Anterior cingulate cortex (tissue), 58 donors: ENCODE data around the gene SORL1.
A peak's percentile ranks its signal among the peaks of the same experiment; 100 is the strongest.

Source experiments
- DNase-seq, 58 donors: peaks; one replicate each; lab custom pipeline; 2025; lab: John Stamatoyannopoulos, UW

Gene SORL1

GRCh38 chr11:121525376-121525775 is 73.3 kb downstream of the SORL1 start:
- no peak for DNase-seq

GRCh38 chr11:121530257-121530656 is 78.1 kb downstream of the SORL1 start:
- DNase-seq = no peak

- DNase-seq = no peak
Observed at GRCh38 chr11:121533601-121534000, 81.5 kb downstream of the SORL1 start.

GRCh38 chr11:121534131-121535093 is 82.3 kb downstream of the SORL1 start:
- peak in 35 of 58 donors; percentile 18 to 67 (median 36) for DNase-seq

- DNase-seq = no peak
Observed at GRCh38 chr11:121535129-121535796, 83.1 kb downstream of the SORL1 start.

GRCh38 chr11:121536126-121536525 is 84.0 kb downstream of the SORL1 start:
- no peak for DNase-seq

- DNase-seq = no peak
Observed at GRCh38 chr11:121538054-121538453, 85.9 kb downstream of the SORL1 start.

- DNase-seq = no peak
Observed at GRCh38 chr11:121539000-121539399, 86.9 kb downstream of the SORL1 start.

- DNase-seq = no peak
Observed at GRCh38 chr11:121540627-121541026, 88.5 kb downstream of the SORL1 start.

- no peak for DNase-seq
Observed at GRCh38 chr11:121543836-121544380, 91.8 kb downstream of the SORL1 start.

- DNase-seq = no peak
Observed at GRCh38 chr11:121544956-121545355, 92.8 kb downstream of the SORL1 start.

GRCh38 chr11:121547574-121547973 is 95.5 kb downstream of the SORL1 start:
- DNase-seq = no peak

GRCh38 chr11:121550247-121551030 is 98.3 kb downstream of the SORL1 start:
- no peak for DNase-seq

- no peak for DNase-seq
Observed at GRCh38 chr11:121551463-121551862, 99.3 kb downstream of the SORL1 start.

- DNase-seq = no peak
Observed at GRCh38 chr11:121552154-121552553, 100.0 kb downstream of the SORL1 start.

GRCh38 chr11:121552644-121553043 is 100.5 kb downstream of the SORL1 start:
- DNase-seq = no peak

GRCh38 chr11:121553389-121553788 is 101.3 kb downstream of the SORL1 start:
- no peak for DNase-seq

GRCh38 chr11:121553806-121554205 is 101.7 kb downstream of the SORL1 start:
- peak in 2 of 58 donors; percentile 5 to 14 for DNase-seq

- DNase-seq = no peak
Observed at GRCh38 chr11:121554552-121554951, 102.4 kb downstream of the SORL1 start.

GRCh38 chr11:121555121-121555520 is 103.0 kb downstream of the SORL1 start:
- DNase-seq = no peak

GRCh38 chr11:121556937-121557336 is 104.8 kb downstream of the SORL1 start:
- no peak for DNase-seq
